Ureter (tissue), 1 donor: ENCODE measurements around the gene PGP. TPM values are rescaled to one million over a fixed set of nuclear protein-coding genes. Genes with fewer than 3 reads are reported as not detected.

Source experiments
- DNase-seq: peaks from one replicate; pipeline ENCODE4 v3.0.0-alpha.2; 2020; ENCODE audit warnings: low spot score
- total RNA-seq: library from RNA; stranded (reverse); gene quantifications from one replicate; pipeline ENCODE4 v1.2.4, GENCODE V29; 2023
- donor health status: DM: yes; HTN: yes; CAD: no.

Gene PGP
- total RNA-seq, 1 donor from 2014 or later, result 11.3 TPM

GRCh38 chr16:2200313-2200712 is 14.3 kb downstream of the PGP start:
- no peak for DNase-seq

- DNase-seq, result no peak
These were observed 15.0 kb downstream of the PGP start for GRCh38 chr16:2199621-2200139.

- DNase-seq, result no peak
These were observed 15.5 kb downstream of the PGP start for GRCh38 chr16:2199095-2199494.

GRCh38 chr16:2198283-2198682 is 16.4 kb downstream of the PGP start:
- no peak for DNase-seq

GRCh38 chr16:2197765-2198164 is 16.9 kb downstream of the PGP start:
- DNase-seq, result no peak

GRCh38 chr16:2196981-2197511 is 17.6 kb downstream of the PGP start:
- no peak for DNase-seq

GRCh38 chr16:2196162-2196980 is 18.3 kb downstream of the PGP start, which contains the start of gene CASKIN1:
Gene CASKIN1 (minus strand): TSS chr16:2196605. CDS start chr16:2196432, 173 bp downstream.
- no peak for DNase-seq

GRCh38 chr16:2195322-2196161 is 19.1 kb downstream of the PGP start:
- no peak for DNase-seq

- DNase-seq, result no peak
These were observed 19.8 kb downstream of the PGP start for GRCh38 chr16:2194852-2195321.

- DNase-seq, result no peak
These were observed 20.3 kb downstream of the PGP start for GRCh38 chr16:2194166-2194834.

- DNase-seq, result no peak
These were observed 23.3 kb downstream of the PGP start for GRCh38 chr16:2191446-2191706.

- no peak for DNase-seq
These were observed 23.8 kb downstream of the PGP start for GRCh38 chr16:2190659-2191445.

- DNase-seq, result no peak
These were observed 24.5 kb downstream of the PGP start for GRCh38 chr16:2190002-2190658.

- DNase-seq, result no peak
These were observed 25.3 kb downstream of the PGP start for GRCh38 chr16:2189252-2189893.

GRCh38 chr16:2188395-2188794 is 26.2 kb downstream of the PGP start:
- DNase-seq, result no peak

- no peak for DNase-seq
These were observed 27.4 kb downstream of the PGP start for GRCh38 chr16:2187212-2187611.

GRCh38 chr16:2186505-2186904 is 28.1 kb downstream of the PGP start:
- DNase-seq, result no peak

- DNase-seq, result no peak
These were observed 28.6 kb downstream of the PGP start for GRCh38 chr16:2186064-2186463.

- no peak for DNase-seq
These were observed 29.7 kb downstream of the PGP start for GRCh38 chr16:2184962-2185361.

- no peak for DNase-seq
These were observed 30.3 kb downstream of the PGP start for GRCh38 chr16:2184346-2184745.
